ENCODE data around the gene COL5A1. TPM values are rescaled to one million over a fixed set of nuclear protein-coding genes. Genes with fewer than 3 reads are reported as not detected.
A peak's percentile ranks its signal among the peaks of the same experiment; 100 is the strongest.

The COL5A1 gene
- total RNA-seq, 1 experiment from 2014 or later, result 9.5 TPM

- peak overlapping the region; percentile 87 to 96 (median 91) for H3K27ac Mint-ChIP-seq
- H2BK120ac ChIP-seq (ENCODE audit: low read depth, low read length, poor library complexity, severe bottlenecking), result no peak overlapping the region
These were observed 170.7 kb downstream of the COL5A1 start for GRCh38 chr9:134812343-134812673.

More at GRCh38 chr9:134812343-134812673, 170.7 kb downstream of the COL5A1 start:
- 0 out of 5 replicates have a peak overlapping the region, but pooled peaks of 1 of the 2 experiments have one; percentile 51 for H3K4me3 Mint-ChIP-seq
- H3K23ac ChIP-seq (ENCODE audit: insufficient read length, low read depth, low read length), result no peak overlapping the region
- TF ChIP-seq CTCF (conservative IDR thresholded peaks at IDR 0.05), result no peak
- H3T11ph ChIP-seq (ENCODE audit: low read length), result no peak overlapping the region
- H4K5ac ChIP-seq (ENCODE audit: insufficient read length, low read depth, low read length), result no peak overlapping the region
- 0 out of 7 replicates have a peak, but pooled peaks cover 0 to 2% (median 0%) of the 10 kb centered on the region in 3 experiments for H3K36me3 Mint-ChIP-seq (ENCODE audit: insufficient read depth in 1 of 3, low read depth in 3 of 3)
- no peak overlapping the region for H2AK5ac ChIP-seq (ENCODE audit: insufficient read length, low read length)
- no peak overlapping the region for H3K18ac ChIP-seq (ENCODE audit: insufficient read length, low read depth, low read length)
- no peak overlapping the region for H3K4me2 ChIP-seq (ENCODE audit: insufficient read depth, insufficient read length, low read length)
- no peak overlapping the region for H3K56ac ChIP-seq (ENCODE audit: insufficient read length, low read depth, low read length)
- no peak overlapping the region for H2BK15ac ChIP-seq (ENCODE audit: low read depth, low read length)
- H3K4me1 Mint-ChIP-seq, result peaks cover 34 to 41% of the 10 kb centered on the region in 2 experiments
- no peaks in the 10 kb centered on the region for H3K79me2 ChIP-seq (ENCODE audit: insufficient read depth, low read length)
- no peak overlapping the region for H4K91ac ChIP-seq (ENCODE audit: insufficient read length, low read depth, low read length)
- H2BK20ac ChIP-seq (ENCODE audit: low read depth, low read length, poor library complexity, severe bottlenecking), result no peak overlapping the region
- H2AFZ ChIP-seq (ENCODE audit: low read length), result no peak overlapping the region
- no CpG with 5 or more reads among the region's 11 CpGs for WGBS (ENCODE audit: extremely low coverage, insufficient read length, low lambda C conversion rate)
- H3K14ac ChIP-seq (ENCODE audit: insufficient read depth, low read length), result no peak overlapping the region
- H4K8ac ChIP-seq (replicated peaks; ENCODE audit: insufficient read length, low read depth, low read length), result no peak overlapping the region
- no peak for DNase-seq
- H4K20me1 ChIP-seq (ENCODE audit: control insufficient read depth, insufficient read depth, insufficient read length), result no peaks in the 10 kb centered on the region
- H3K27me3 Mint-ChIP-seq (ENCODE audit: low read depth), result 0 out of 2 replicates have a peak, but pooled peaks cover 2% of the 10 kb centered on the region
- no peaks in the 10 kb centered on the region for H3K79me1 ChIP-seq (ENCODE audit: insufficient read depth, low read depth, low read length, poor library complexity, severe bottlenecking)
- H3K27me3 ChIP-seq (ENCODE audit: insufficient read depth, low read length), result no peaks in the 10 kb centered on the region
- no peaks in the 10 kb centered on the region; a peak in 2 of 5 replicates for H3K9me3 Mint-ChIP-seq
- no peaks in the 10 kb centered on the region for H3K23me2 ChIP-seq (ENCODE audit: insufficient read length, low read depth, low read length, poor library complexity, severe bottlenecking)
- H3K9ac ChIP-seq (ENCODE audit: extremely low read depth, insufficient read length, low read length), result no peak overlapping the region
- no peak overlapping the region for H3K27ac ChIP-seq (ENCODE audit: insufficient read length, low read depth, low read length)
- H3K4ac ChIP-seq (ENCODE audit: low read depth, low read length), result no peak overlapping the region
- peaks cover 3% of the 10 kb centered on the region; the same call in 1 of the 2 replicates for H3K4me1 ChIP-seq (ENCODE audit: insufficient read depth, low read length)
- H3K9me3 ChIP-seq (ENCODE audit: control insufficient read depth, low read depth, low read length), result no peaks in the 10 kb centered on the region
- H2BK5ac ChIP-seq (ENCODE audit: insufficient read length, low read length), result no peak overlapping the region
- no peak overlapping the region for H2BK12ac ChIP-seq (ENCODE audit: insufficient read length, low read depth, low read length)
